Measurements from ENCODE around the gene PCDHGA4.
A peak's percentile ranks its signal among the peaks of the same experiment; 100 is the strongest.
"Not testable (repeated sequence)": the region's sequence is repeated elsewhere in the genome, so short reads cannot be mapped to it uniquely, and the experiment has no call there.

Gene PCDHGA4

GRCh38 chr5:141382469-141383294 lies 27.9 kb downstream of the PCDHGA4 start, which contains the start of gene PCDHGA7:
PCDHGA7 (plus strand) TSS chr5:141382742; CDS start chr5:141382900, 158 bp downstream.
- FAIRE-seq = no peak
- DNase-seq (ENCODE audit: insufficient read length, low spot score) = peak; percentile 14

- DNase-seq (ENCODE audit: insufficient read length, low spot score) (no peak), FAIRE-seq (no peak)
Observed at GRCh38 chr5:141383345-141383744, 28.5 kb downstream of the PCDHGA4 start.

- DNase-seq (ENCODE audit: insufficient read length, low spot score) (no peak), FAIRE-seq (peak; percentile 20)
Observed at GRCh38 chr5:141384471-141385267, 29.8 kb downstream of the PCDHGA4 start.

GRCh38 chr5:141387557-141388311 lies 32.9 kb downstream of the PCDHGA4 start, which contains the start of gene PCDHGB4:
PCDHGB4 (plus strand) TSS chr5:141387698; CDS start chr5:141387885, 187 bp downstream.
- FAIRE-seq (peak; percentile 93), DNase-seq (ENCODE audit: insufficient read length, low spot score) (peak; percentile 34)

- FAIRE-seq = no peak
- no peak for DNase-seq (ENCODE audit: insufficient read length, low spot score)
Observed at GRCh38 chr5:141388661-141389060, 33.8 kb downstream of the PCDHGA4 start.

GRCh38 chr5:141389153-141390042 lies 34.6 kb downstream of the PCDHGA4 start:
- no peak for FAIRE-seq
- DNase-seq (ENCODE audit: insufficient read length, low spot score) = no peak

- DNase-seq (ENCODE audit: insufficient read length, low spot score) = no peak
- no peak for FAIRE-seq
Observed at GRCh38 chr5:141392429-141393198, 37.8 kb downstream of the PCDHGA4 start, which contains the start of gene PCDHGA8. PCDHGA8 (plus strand) TSS chr5:141392633; CDS start chr5:141392814, 181 bp downstream.

GRCh38 chr5:141393267-141393666 lies 38.4 kb downstream of the PCDHGA4 start:
- FAIRE-seq = no peak
- DNase-seq (ENCODE audit: insufficient read length, low spot score) = no peak

- DNase-seq (ENCODE audit: insufficient read length, low spot score); FAIRE-seq: not testable (repeated sequence)
Observed at GRCh38 chr5:141394401-141395187, 39.8 kb downstream of the PCDHGA4 start.

- not testable (repeated sequence) for DNase-seq (ENCODE audit: insufficient read length, low spot score)
- peak; percentile 76 for FAIRE-seq
Observed at GRCh38 chr5:141397756-141398551, 43.1 kb downstream of the PCDHGA4 start, which contains the start of gene PCDHGB5. PCDHGB5 (plus strand) TSS chr5:141397947; CDS start chr5:141398128, 181 bp downstream.

GRCh38 chr5:141398608-141399007 lies 43.8 kb downstream of the PCDHGA4 start:
- FAIRE-seq = no peak
- no peak for DNase-seq (ENCODE audit: insufficient read length, low spot score)

GRCh38 chr5:141399555-141400258 lies 44.9 kb downstream of the PCDHGA4 start:
- no peak for FAIRE-seq

GRCh38 chr5:141402553-141403243 lies 47.9 kb downstream of the PCDHGA4 start, which contains the start of gene PCDHGA9:
PCDHGA9 (plus strand) TSS chr5:141402778; CDS start chr5:141402953, 175 bp downstream.
- no peak for FAIRE-seq
- DNase-seq (ENCODE audit: insufficient read length, low spot score) = no peak

More at GRCh38 chr5:141399555-141400258, 44.9 kb downstream of the PCDHGA4 start:
- DNase-seq (ENCODE audit: insufficient read length, low spot score) = no peak

- FAIRE-seq = no peak
- DNase-seq (ENCODE audit: insufficient read length, low spot score) = no peak
Observed at GRCh38 chr5:141403387-141403786, 48.6 kb downstream of the PCDHGA4 start.

Measured in HTR-8/SVneo (cell line).